OCI-LY7 (cell line): Measurements from ENCODE around the gene CEBPB. TPM values are rescaled to one million over a fixed set of nuclear protein-coding genes. Genes with fewer than 3 reads are reported as not detected.

Experiments
- BruUV-seq: library from RNA; stranded (reverse); fragments of 400-500 nt; replicated peaks from 2 replicates; lab custom pipeline; 2021; lab: Mats Ljungman, UMichigan
- CTCF ChIA-PET: fragments of 300-600 bp; sonication (Branson Sonifier 250); formaldehyde crosslinking; loops from one replicate; lab custom pipeline; 2022; ENCODE audit warnings: antibody characterized with exemption; ENCODE audit not compliant: unreplicated experiment; lab: Charles Lee
- POLR2A ChIA-PET: fragments of 300-600 bp; sonication (Branson Sonifier 250); formaldehyde crosslinking; loops from one replicate; lab custom pipeline; 2022; ENCODE audit warnings: antibody characterized with exemption; lab: Charles Lee
- DNase-seq: peaks from one replicate; pipeline ENCODE4 v3.0.0-alpha.2; 2015; ENCODE audit warnings: low spot score
- H2AFZ ChIP-seq: fragments of 200-600 bp; sonication (generic), shearing (Covaris generic); 2 replicates; pipeline ENCODE4 v1.6.1; 2014; ENCODE audit warnings: mild to moderate bottlenecking, antibody characterized with exemption, low read length, moderate library complexity
- H3K27ac ChIP-seq: fragments of 200-600 bp; sonication (generic); 2 replicates; pipeline ENCODE4 v1.5.1; 2014; ENCODE audit warnings: mixed run types, low read depth, mild to moderate bottlenecking, moderate library complexity, low read length, inconsistent platforms; ENCODE audit not compliant: poor library complexity, severe bottlenecking
- H3K36me3 ChIP-seq: fragments of 200-600 bp; sonication (generic); 2 replicates; pipeline ENCODE4 v1.6.1; 2014; ENCODE audit warnings: mild to moderate bottlenecking, antibody characterized with exemption, low read length, moderate library complexity, mixed read lengths; ENCODE audit not compliant: insufficient read depth
- H3K4me1 ChIP-seq: fragments of 200-600 bp; sonication (generic); 2 replicates; pipeline ENCODE4 v1.5.1; 2014; ENCODE audit warnings: mild to moderate bottlenecking, low read length; ENCODE audit not compliant: insufficient read depth, poor library complexity, severe bottlenecking
- H3K4me2 ChIP-seq: fragments of 200-600 bp; sonication (generic); 2 replicates; pipeline ENCODE4 v1.6.1; 2014; ENCODE audit warnings: mild to moderate bottlenecking, low read length
- H3K4me3 ChIP-seq: fragments of 200-600 bp; sonication (generic); 2 replicates; pipeline ENCODE4 v1.5.1; 2014; ENCODE audit warnings: mild to moderate bottlenecking, low read depth, low read length; ENCODE audit not compliant: poor library complexity, severe bottlenecking
- H3K79me2 ChIP-seq: fragments of 200-600 bp; sonication (generic); 2 replicates; pipeline ENCODE4 v1.6.1; 2016; ENCODE audit warnings: low read depth, mild to moderate bottlenecking, low read length, moderate library complexity, mixed read lengths; ENCODE audit not compliant: insufficient read depth
- H3K9me2 ChIP-seq: fragments of 200-600 bp; sonication (generic); 2 replicates; pipeline ENCODE4 v1.6.1; 2016; ENCODE audit warnings: mild to moderate bottlenecking, low read length, mixed read lengths; ENCODE audit not compliant: insufficient read depth
- H3K9me3 ChIP-seq: fragments of 200-600 bp; sonication (generic); 2 replicates; pipeline ENCODE4 v1.6.1; 2014; ENCODE audit warnings: mild to moderate bottlenecking, mixed run types, low read length, mixed read lengths
- H4K20me1 ChIP-seq: fragments of 200-600 bp; sonication (generic); 2 replicates; pipeline ENCODE4 v1.6.1; 2014; ENCODE audit warnings: mild to moderate bottlenecking, antibody characterized with exemption, low read length, moderate library complexity, mixed read lengths; ENCODE audit not compliant: insufficient read depth
- EZH2phosphoT487 ChIP-seq: fragments of 200-600 bp; sonication (generic); IDR thresholded peaks from 2 replicates; pipeline ENCODE4 v1.6.1; 2018; ENCODE audit warnings: low read depth, borderline replicate concordance, mild to moderate bottlenecking, mixed run types, antibody characterized with exemption, low read length, moderate library complexity, mixed read lengths
- intact Hi-C: fragments of 100-400 bp; cut with micrococcal nuclease; formaldehyde crosslinking; loops from one replicate; pipeline ENCODE4 v1.10.0; 2022; ENCODE audit not compliant: unreplicated experiment
- total RNA-seq, 2 experiments: library from RNA; depleted of rRNA in 1 of 2; stranded (reverse); fragments of >200 nt in 1 of 2; shearing (Covaris generic) in 1 of 2; gene quantifications; 2 replicates each; pipeline ENCODE4 v1.2.3, GENCODE V29; 2014 to 2022
- TF ChIP-seq, protein P1 (sequence below): fragments of 200-600 bp; sonication (generic); conservative IDR thresholded peaks from 2 replicates; pipeline ENCODE4 v1.5.1; 2014; ENCODE audit warnings: mild to moderate bottlenecking, antibody characterized with exemption, low read length, moderate library complexity, mixed read lengths

The CEBPB gene
- total RNA-seq, 2 experiments from 2014 or later: 47.6 to 48.4 TPM

GRCh38 chr20:50227506-50227905, 36.9 kb downstream of the CEBPB start:
- Histone ChIP-seq H3K9me3 (no peaks in the 10 kb centered on the region), H3K79me2 (no peaks in the 10 kb centered on the region), H3K4me1 (no peaks in the 10 kb centered on the region), H3K9me2 (no peaks in the 10 kb centered on the region), H3K27ac (no peak overlapping the region), H3K36me3 (no peaks in the 10 kb centered on the region), H4K20me1 (no peaks in the 10 kb centered on the region), H2AFZ (no peak overlapping the region), H3K4me3 (no peak overlapping the region), H3K4me2 (no peak overlapping the region)
- no peak for DNase-seq
- no peak for TF ChIP-seq EZH2phosphoT487
- TF ChIP-seq, protein P1, sequence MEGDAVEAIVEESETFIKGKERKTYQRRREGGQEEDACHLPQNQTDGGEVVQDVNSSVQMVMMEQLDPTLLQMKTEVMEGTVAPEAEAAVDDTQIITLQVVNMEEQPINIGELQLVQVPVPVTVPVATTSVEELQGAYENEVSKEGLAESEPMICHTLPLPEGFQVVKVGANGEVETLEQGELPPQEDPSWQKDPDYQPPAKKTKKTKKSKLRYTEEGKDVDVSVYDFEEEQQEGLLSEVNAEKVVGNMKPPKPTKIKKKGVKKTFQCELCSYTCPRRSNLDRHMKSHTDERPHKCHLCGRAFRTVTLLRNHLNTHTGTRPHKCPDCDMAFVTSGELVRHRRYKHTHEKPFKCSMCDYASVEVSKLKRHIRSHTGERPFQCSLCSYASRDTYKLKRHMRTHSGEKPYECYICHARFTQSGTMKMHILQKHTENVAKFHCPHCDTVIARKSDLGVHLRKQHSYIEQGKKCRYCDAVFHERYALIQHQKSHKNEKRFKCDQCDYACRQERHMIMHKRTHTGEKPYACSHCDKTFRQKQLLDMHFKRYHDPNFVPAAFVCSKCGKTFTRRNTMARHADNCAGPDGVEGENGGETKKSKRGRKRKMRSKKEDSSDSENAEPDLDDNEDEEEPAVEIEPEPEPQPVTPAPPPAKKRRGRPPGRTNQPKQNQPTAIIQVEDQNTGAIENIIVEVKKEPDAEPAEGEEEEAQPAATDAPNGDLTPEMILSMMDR: no peak
- no TSS peak for BruUV-seq
- ChIA-PET CTCF (interaction anchor here (0.7 kb wide), 1 partner anchor 783 kb away, joined by 3 read pairs; no protein-coding TSS in a partner anchor), POLR2A (interaction anchor here (0.6 kb wide), 1 partner anchor 442 kb away, joined by 3 read pairs; no protein-coding TSS in a partner anchor)
- intact Hi-C loops: no loop called here

DNA sequence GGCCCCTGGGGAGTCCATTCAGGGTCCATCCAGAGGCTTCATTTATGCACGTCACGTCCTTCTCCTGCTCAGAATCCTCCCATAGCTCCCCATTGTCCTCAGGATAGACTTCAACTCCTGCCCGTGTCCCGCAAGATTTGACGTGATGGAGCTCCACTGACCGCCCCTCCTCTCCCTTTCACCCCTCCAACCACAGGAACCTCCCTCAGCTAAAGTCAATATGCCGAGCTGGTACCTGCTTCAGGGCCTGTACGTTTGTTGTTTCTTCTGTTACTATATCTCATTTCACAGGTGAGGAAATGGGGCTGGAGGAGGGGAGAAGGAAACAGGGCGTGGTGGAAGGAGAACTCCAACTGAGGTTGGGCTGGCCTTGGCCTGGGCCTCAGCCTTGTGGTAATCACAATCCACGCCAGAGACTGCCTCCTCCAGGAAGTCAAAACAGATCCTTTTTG, 38.6 kb downstream of the CEBPB start:
- H2AFZ ChIP-seq: no peak overlapping the region
- BruUV-seq: no TSS peak
- H3K79me2 ChIP-seq: no peaks in the 10 kb centered on the region
- H3K4me3 ChIP-seq: no peak overlapping the region
- H4K20me1 ChIP-seq: no peaks in the 10 kb centered on the region
- intact Hi-C loops: no loop called here
- POLR2A ChIA-PET: no interaction called here
- no peaks in the 10 kb centered on the region for H3K36me3 ChIP-seq
- CTCF ChIA-PET: no interaction called here
- H3K4me2 ChIP-seq: no peak overlapping the region
- TF ChIP-seq, protein P1: no peak
- TF ChIP-seq EZH2phosphoT487: no peak
- H3K9me2 ChIP-seq: no peaks in the 10 kb centered on the region
- no peaks in the 10 kb centered on the region for H3K4me1 ChIP-seq
- DNase-seq: no peak
- H3K9me3 ChIP-seq: no peaks in the 10 kb centered on the region
- H3K27ac ChIP-seq: no peak overlapping the region

- Histone ChIP-seq H4K20me1 (no peaks in the 10 kb centered on the region), H3K27ac (no peak overlapping the region), H3K9me2 (no peaks in the 10 kb centered on the region), H3K4me1 (no peaks in the 10 kb centered on the region), H3K4me3 (no peak overlapping the region), H3K4me2 (no peak overlapping the region), H3K79me2 (no peaks in the 10 kb centered on the region), H2AFZ (no peak overlapping the region), H3K36me3 (no peaks in the 10 kb centered on the region), H3K9me3 (no peaks in the 10 kb centered on the region)
- TF ChIP-seq, protein P1: no peak
- no peak for TF ChIP-seq EZH2phosphoT487
- no peak for DNase-seq
- ChIA-PET POLR2A (interaction anchor here (0.5 to 1.3 kb wide), 2 partner anchors 10 to 57 kb away, joined by 3 to 4 read pairs; no protein-coding TSS in a partner anchor), CTCF (no interaction called here)
- BruUV-seq: no TSS peak
- intact Hi-C loops: no loop called here
Measured at GRCh38 chr20:50230184-50230583, 39.6 kb downstream of the CEBPB start.
